Loucy (cell line): ENCODE data around the gene RERE.

Source experiments
- EZH2phosphoT487 ChIP-seq: fragments of 200-600 bp; IDR thresholded peaks from 2 replicates; pipeline ENCODE4 v1.6.1; 2018; ENCODE audit warnings: antibody characterized with exemption, mild to moderate bottlenecking, moderate library complexity, borderline replicate concordance
- TF ChIP-seq, protein P1 (sequence below): fragments of 200-600 bp; sonication (generic); conservative IDR thresholded peaks from 2 replicates; pipeline ENCODE4 v1.5.1; 2014; ENCODE audit warnings: mild to moderate bottlenecking, antibody characterized with exemption, low read length

GRCh38 chr1:8604041-8604945 is 213.1 kb downstream of the RERE start:
- TF ChIP-seq, protein P1, sequence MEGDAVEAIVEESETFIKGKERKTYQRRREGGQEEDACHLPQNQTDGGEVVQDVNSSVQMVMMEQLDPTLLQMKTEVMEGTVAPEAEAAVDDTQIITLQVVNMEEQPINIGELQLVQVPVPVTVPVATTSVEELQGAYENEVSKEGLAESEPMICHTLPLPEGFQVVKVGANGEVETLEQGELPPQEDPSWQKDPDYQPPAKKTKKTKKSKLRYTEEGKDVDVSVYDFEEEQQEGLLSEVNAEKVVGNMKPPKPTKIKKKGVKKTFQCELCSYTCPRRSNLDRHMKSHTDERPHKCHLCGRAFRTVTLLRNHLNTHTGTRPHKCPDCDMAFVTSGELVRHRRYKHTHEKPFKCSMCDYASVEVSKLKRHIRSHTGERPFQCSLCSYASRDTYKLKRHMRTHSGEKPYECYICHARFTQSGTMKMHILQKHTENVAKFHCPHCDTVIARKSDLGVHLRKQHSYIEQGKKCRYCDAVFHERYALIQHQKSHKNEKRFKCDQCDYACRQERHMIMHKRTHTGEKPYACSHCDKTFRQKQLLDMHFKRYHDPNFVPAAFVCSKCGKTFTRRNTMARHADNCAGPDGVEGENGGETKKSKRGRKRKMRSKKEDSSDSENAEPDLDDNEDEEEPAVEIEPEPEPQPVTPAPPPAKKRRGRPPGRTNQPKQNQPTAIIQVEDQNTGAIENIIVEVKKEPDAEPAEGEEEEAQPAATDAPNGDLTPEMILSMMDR = no peak
- no peak for TF ChIP-seq EZH2phosphoT487
